NB4 (cell line): ENCODE data around the gene RPS26.

Experiments
- MYC ChIP-seq: IDR thresholded peaks from 2 replicates; pipeline ENCODE4 v1.6.1; 2011; ENCODE audit warnings: low read depth, low read length
- POLR2A ChIP-seq: IDR thresholded peaks from 2 replicates; pipeline ENCODE4 v1.6.1; 2011; ENCODE audit warnings: mild to moderate bottlenecking; ENCODE audit not compliant: insufficient read length; ENCODE audit errors: extremely low read depth
- TF ChIP-seq, protein P1 (sequence below): IDR thresholded peaks from one replicate; pipeline ENCODE4 v1.5.1; 2012; ENCODE audit warnings: low read depth, low read length
- TF ChIP-seq, protein P2 (sequence below): IDR thresholded peaks from 2 replicates; pipeline ENCODE4 v1.6.1; 2011; ENCODE audit warnings: low read depth, low read length

DNA sequence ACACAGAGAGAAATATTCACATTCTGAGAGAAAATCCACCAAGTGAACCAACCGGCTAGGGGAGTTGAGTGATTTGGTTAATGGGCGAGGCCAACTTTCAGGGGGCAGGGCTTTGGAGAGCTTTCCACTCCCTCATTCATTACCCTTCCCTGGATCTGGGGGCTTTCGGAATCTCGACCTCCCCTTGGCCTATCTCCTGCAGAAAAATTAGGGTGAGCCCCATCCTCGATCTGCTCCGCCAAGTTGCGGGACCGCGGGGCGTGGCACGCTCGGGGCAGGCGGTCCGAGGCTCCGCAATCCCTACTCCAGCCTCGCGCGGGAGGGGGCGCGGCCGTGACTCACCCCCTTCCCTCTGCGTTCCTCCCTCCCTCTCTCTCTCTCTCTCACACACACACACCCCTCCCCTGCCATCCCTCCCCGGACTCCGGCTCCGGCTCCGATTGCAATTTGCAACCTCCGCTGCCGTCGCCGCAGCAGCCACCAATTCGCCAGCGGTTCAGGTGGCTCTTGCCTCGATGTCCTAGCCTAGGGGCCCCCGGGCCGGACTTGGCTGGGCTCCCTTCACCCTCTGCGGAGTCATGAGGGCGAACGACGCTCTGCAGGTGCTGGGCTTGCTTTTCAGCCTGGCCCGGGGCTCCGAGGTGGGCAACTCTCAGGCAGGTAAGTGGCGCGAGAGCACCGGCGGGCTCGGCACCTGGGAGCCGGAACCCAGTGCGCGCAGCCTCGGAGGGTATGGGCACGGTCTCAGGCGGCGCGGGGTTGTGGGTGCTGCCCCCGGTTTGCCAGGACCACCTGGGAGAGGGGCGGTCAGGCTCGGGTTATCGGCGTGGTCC is 38.2 kb downstream of the RPS26 start, which contains the start of gene ERBB3:
- TF ChIP-seq, protein P1, sequence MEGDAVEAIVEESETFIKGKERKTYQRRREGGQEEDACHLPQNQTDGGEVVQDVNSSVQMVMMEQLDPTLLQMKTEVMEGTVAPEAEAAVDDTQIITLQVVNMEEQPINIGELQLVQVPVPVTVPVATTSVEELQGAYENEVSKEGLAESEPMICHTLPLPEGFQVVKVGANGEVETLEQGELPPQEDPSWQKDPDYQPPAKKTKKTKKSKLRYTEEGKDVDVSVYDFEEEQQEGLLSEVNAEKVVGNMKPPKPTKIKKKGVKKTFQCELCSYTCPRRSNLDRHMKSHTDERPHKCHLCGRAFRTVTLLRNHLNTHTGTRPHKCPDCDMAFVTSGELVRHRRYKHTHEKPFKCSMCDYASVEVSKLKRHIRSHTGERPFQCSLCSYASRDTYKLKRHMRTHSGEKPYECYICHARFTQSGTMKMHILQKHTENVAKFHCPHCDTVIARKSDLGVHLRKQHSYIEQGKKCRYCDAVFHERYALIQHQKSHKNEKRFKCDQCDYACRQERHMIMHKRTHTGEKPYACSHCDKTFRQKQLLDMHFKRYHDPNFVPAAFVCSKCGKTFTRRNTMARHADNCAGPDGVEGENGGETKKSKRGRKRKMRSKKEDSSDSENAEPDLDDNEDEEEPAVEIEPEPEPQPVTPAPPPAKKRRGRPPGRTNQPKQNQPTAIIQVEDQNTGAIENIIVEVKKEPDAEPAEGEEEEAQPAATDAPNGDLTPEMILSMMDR = no peak
- TF ChIP-seq, protein P2, sequence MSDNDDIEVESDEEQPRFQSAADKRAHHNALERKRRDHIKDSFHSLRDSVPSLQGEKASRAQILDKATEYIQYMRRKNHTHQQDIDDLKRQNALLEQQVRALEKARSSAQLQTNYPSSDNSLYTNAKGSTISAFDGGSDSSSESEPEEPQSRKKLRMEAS = no peak
- no peak for TF ChIP-seq MYC
- no peak for TF ChIP-seq POLR2A
